IMR-90 (cell line): ENCODE results near the gene MGAT4C. TPM values are rescaled to one million over a fixed set of nuclear protein-coding genes. Genes with fewer than 3 reads are reported as not detected.
A peak's percentile ranks its signal among the peaks of the same experiment; 100 is the strongest.

Experiments used
- ATAC-seq: fragments of 200-7000 bp; cut with Tn5 transposase; 2 replicates; pipeline ENCODE4 v1.9.1; 2020; ENCODE audit warnings: low read depth, mild to moderate bottlenecking, moderate library complexity
- BruUV-seq: library from RNA; stranded (reverse); fragments of 400-500 nt; replicated peaks from 2 replicates; lab custom pipeline; 2021; lab: Mats Ljungman, UMichigan
- CTCF ChIA-PET: fragments of 300-600 bp; formaldehyde crosslinking; extraction: SDS; loops from one replicate; lab custom pipeline; 2021; ENCODE audit warnings: antibody characterized with exemption; lab: Yijun Ruan, JAX
- POLR2A ChIA-PET: fragments of 300-600 bp; sonication (Branson Sonifier 250); formaldehyde crosslinking; loops from one replicate; lab custom pipeline; 2022; ENCODE audit warnings: antibody characterized with exemption; ENCODE audit not compliant: unreplicated experiment; lab: Charles Lee
- DNase-seq: peaks from one replicate; pipeline ENCODE4 v3.0.0; 2013
- H2AFZ ChIP-seq: replicated peaks from 2 replicates; pipeline ENCODE3; 2013; ENCODE audit warnings: low read length, mild to moderate bottlenecking; ENCODE audit not compliant: poor library complexity
- H2AK5ac ChIP-seq: 2 replicates; pipeline ENCODE4 v1.6.1; 2013; ENCODE audit warnings: low read depth, low read length, inconsistent platforms
- H2AK9ac ChIP-seq: replicated peaks from 2 replicates; pipeline ENCODE3; 2013; ENCODE audit warnings: mild to moderate bottlenecking, low read depth, low read length, moderate library complexity; ENCODE audit not compliant: poor library complexity
- H2BK120ac ChIP-seq: 2 replicates; pipeline ENCODE4 v1.6.1; 2013; ENCODE audit warnings: low read depth, low read length, inconsistent platforms
- H2BK15ac ChIP-seq: 3 replicates; pipeline ENCODE4 v1.6.1; 2013; ENCODE audit warnings: low read depth, low read length, inconsistent platforms
- H2BK20ac ChIP-seq: 2 replicates; pipeline ENCODE4 v1.6.1; 2013; ENCODE audit warnings: low read depth, mild to moderate bottlenecking, inconsistent platforms, low read length, moderate library complexity
- H2BK5ac ChIP-seq: 2 replicates; pipeline ENCODE4 v1.6.1; 2013; ENCODE audit warnings: mild to moderate bottlenecking, low read depth, low read length, inconsistent platforms; ENCODE audit not compliant: poor library complexity, severe bottlenecking
- H3K14ac ChIP-seq: replicated peaks from 2 replicates; pipeline ENCODE4 v1.6.1; 2013; ENCODE audit warnings: low read depth, low read length, inconsistent platforms
- H3K18ac ChIP-seq: 2 replicates; pipeline ENCODE4 v1.6.1; 2013; ENCODE audit warnings: low read depth, low read length, control low read depth
- H3K23ac ChIP-seq: 2 replicates; pipeline ENCODE4 v1.6.1; 2013; ENCODE audit warnings: low read depth, low read length, inconsistent platforms
- H3K27ac ChIP-seq: 2 replicates; pipeline ENCODE4 v1.5.1; 2013; ENCODE audit warnings: mild to moderate bottlenecking, control low read depth, low read length; ENCODE audit not compliant: insufficient read depth
- H3K27me3 ChIP-seq: 2 replicates; pipeline ENCODE4 v1.6.1; 2013; ENCODE audit warnings: low read length; ENCODE audit not compliant: control insufficient read depth, insufficient read depth
- H3K36me3 ChIP-seq: 2 replicates; pipeline ENCODE4 v1.6.1; 2013; ENCODE audit warnings: low read length, mixed read lengths; ENCODE audit not compliant: control insufficient read depth, insufficient read depth
- H3K4ac ChIP-seq: 2 replicates; pipeline ENCODE4 v1.6.1; 2013; ENCODE audit warnings: low read depth, low read length, inconsistent platforms
- H3K4me1 ChIP-seq: 2 replicates; pipeline ENCODE4 v1.6.1; 2013; ENCODE audit warnings: low read length, mixed read lengths; ENCODE audit not compliant: control insufficient read depth, insufficient read depth
- H3K4me2 ChIP-seq: 2 replicates; pipeline ENCODE4 v1.6.1; 2013; ENCODE audit warnings: low read depth, mild to moderate bottlenecking, control low read depth, low read length, moderate library complexity
- H3K4me3 ChIP-seq: 2 replicates; pipeline ENCODE4 v1.5.1; 2013; ENCODE audit warnings: low read depth, mild to moderate bottlenecking, control low read depth, low read length, moderate library complexity; ENCODE audit not compliant: insufficient read depth
- H3K56ac ChIP-seq: 2 replicates; pipeline ENCODE4 v1.6.1; 2013; ENCODE audit warnings: low read length, inconsistent platforms; ENCODE audit not compliant: insufficient read depth; ENCODE audit errors: extremely low read depth
- H3K79me1 ChIP-seq, 2 experiments: 2 replicates each; pipeline ENCODE4 v1.6.1; 2013; ENCODE audit warnings: low read length in 2 of 2, inconsistent platforms in 1 of 2, low read depth in 1 of 2
- H3K9ac ChIP-seq: 2 replicates; pipeline ENCODE4 v1.6.1; 2013; ENCODE audit warnings: low read depth, low read length, control low read depth
- H3K9me1 ChIP-seq: 2 replicates; pipeline ENCODE4 v1.6.1; 2013; ENCODE audit warnings: low read length, inconsistent platforms; ENCODE audit not compliant: insufficient read depth
- H3K9me3 ChIP-seq: 2 replicates; pipeline ENCODE4 v1.6.1; 2013; ENCODE audit warnings: low read length; ENCODE audit not compliant: control insufficient read depth, insufficient read depth
- H4K20me1 ChIP-seq: 2 replicates; pipeline ENCODE4 v1.6.1; 2013; ENCODE audit warnings: low read length, inconsistent platforms; ENCODE audit not compliant: insufficient read depth
- H4K5ac ChIP-seq: 2 replicates; pipeline ENCODE4 v1.6.1; 2013; ENCODE audit warnings: mild to moderate bottlenecking, low read depth, low read length, control low read depth
- H4K8ac ChIP-seq, 2 experiments: 2 replicates each; pipeline ENCODE4 v1.6.1; 2013; ENCODE audit warnings: low read depth in 2 of 2, low read length in 2 of 2, control low read depth in 1 of 2, inconsistent platforms in 1 of 2
- H4K91ac ChIP-seq: 2 replicates; pipeline ENCODE4 v1.6.1; 2013; ENCODE audit warnings: low read depth, low read length, inconsistent platforms; ENCODE audit not compliant: insufficient read depth
- BHLHE40 ChIP-seq: fragments of 150-350 bp; IDR thresholded peaks from 2 replicates; pipeline ENCODE4 v1.6.1; 2016; ENCODE audit warnings: mild to moderate bottlenecking, low read depth, low read length
- CEBPB ChIP-seq: IDR thresholded peaks from 2 replicates; pipeline ENCODE4 v1.6.1; 2012; ENCODE audit warnings: low read depth, low read length, improper control_type of control experiment
- CHD1 ChIP-seq: IDR thresholded peaks from 2 replicates; pipeline ENCODE4 v1.6.1; 2012; ENCODE audit warnings: low read depth, low read length, improper control_type of control experiment
- MAFK ChIP-seq: IDR thresholded peaks from 2 replicates; pipeline ENCODE4 v1.6.1; 2012; ENCODE audit warnings: low read depth, low read length, improper control_type of control experiment
- NFE2L2 ChIP-seq: fragments of 150-350 bp; IDR thresholded peaks from 2 replicates; pipeline ENCODE4 v1.6.1; 2016; ENCODE audit warnings: low read depth, mild to moderate bottlenecking, low read length
- RFX5 ChIP-seq: IDR thresholded peaks from 2 replicates; pipeline ENCODE4 v1.8.0; 2012; ENCODE audit warnings: low read depth, mild to moderate bottlenecking, low read length, moderate library complexity
- SMC3 ChIP-seq: fragments of 150-350 bp; IDR thresholded peaks from 2 replicates; pipeline ENCODE4 v1.6.1; 2016; ENCODE audit warnings: low read depth, mild to moderate bottlenecking, antibody characterized with exemption, low read length, moderate library complexity
- whole genome bisulfite sequencing, 2 experiments: methylation state at CpG; one replicate each; pipeline versions ENCODE4 v1.1.5 to v1.1.7; 2013; ENCODE audit warnings: missing lambda C conversion rate in 2 of 2; ENCODE audit not compliant: insufficient read length in 1 of 2; ENCODE audit errors: extremely low coverage in 2 of 2; 5-methylcytosine and 5-hydroxymethylcytosine counted together
- dilution Hi-C: fragments of 300-500 bp; cut with HindIII; formaldehyde crosslinking; loops from one replicate; pipeline ENCODE4 v1.14.3; 2018; ENCODE audit warnings: low sequenced_read_pairs; ENCODE audit not compliant: unreplicated experiment
- in situ Hi-C: fragments of 300-500 bp; cut with MboI; formaldehyde crosslinking; loops from 3 replicates; pipeline ENCODE4 v1.14.3; 2019; ENCODE audit warnings: low sequenced_read_pairs, inconsistent platforms, mixed read lengths
- intact Hi-C: fragments of 100-400 bp; cut with micrococcal nuclease; formaldehyde crosslinking; loops from 2 replicates; pipeline ENCODE4 v1.10.0; 2022
- polyA plus RNA-seq, 3 experiments: library from polyadenylated mRNA; depleted of rRNA; stranded (reverse); fragments of >200 nt; gene quantifications; 2 replicates each; pipeline ENCODE4 v1.2.3, GENCODE V29; 2012; ENCODE audit warnings: low replicate concordance in 1 of 3
- total RNA-seq: library from RNA; depleted of rRNA; stranded (reverse); fragments of >200 nt; gene quantifications from 2 replicates; pipeline ENCODE4 v1.2.3, GENCODE V29; 2012
- TF ChIP-seq, protein P1 (sequence below): fragments of 150-350 bp; IDR thresholded peaks from 2 replicates; pipeline ENCODE4 v1.6.1; 2017; ENCODE audit warnings: mild to moderate bottlenecking, antibody characterized with exemption, low read length, low read depth
- TF ChIP-seq, protein P2 (sequence below): fragments of 150-350 bp; IDR thresholded peaks from 2 replicates; pipeline ENCODE4 v1.6.1; 2016; ENCODE audit warnings: low read depth, mild to moderate bottlenecking, low read length, moderate library complexity, borderline replicate concordance

Gene MGAT4C
- total and polyA plus RNA-seq, 2 of the 4 experiments (the other 2 are of a cell fraction) = not detected

DNA sequence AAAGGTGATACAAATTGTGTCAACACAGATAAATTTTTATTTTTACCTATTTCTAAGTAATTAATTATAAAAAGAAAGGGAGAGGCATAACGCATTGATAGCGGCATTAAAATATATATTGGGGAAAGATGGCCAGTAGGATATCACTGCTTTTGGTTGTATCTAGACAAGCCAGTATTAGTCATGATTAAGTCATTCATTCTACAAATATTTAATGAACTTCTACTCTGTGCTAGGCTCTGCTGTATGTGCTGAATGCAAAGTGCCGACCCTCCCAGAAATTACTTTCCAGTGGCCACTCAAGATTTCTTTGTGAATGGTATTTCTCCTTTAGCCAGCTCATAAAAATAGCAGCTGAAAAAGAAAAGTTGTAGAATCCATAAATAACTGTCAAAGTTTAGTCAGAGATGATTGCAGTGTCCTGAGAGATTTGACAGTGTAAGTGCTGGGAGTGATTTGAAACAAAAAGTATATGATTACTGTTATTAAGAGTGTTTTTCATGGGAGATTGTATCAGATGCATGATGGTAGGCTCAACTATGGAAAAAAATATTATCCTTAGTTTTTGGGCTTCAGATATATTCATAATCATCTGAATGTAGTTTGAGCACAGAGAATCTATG lies 133.2 kb downstream of the MGAT4C start:
- ChIA-PET CTCF (no interaction called here), POLR2A (no interaction called here)
- H3K56ac ChIP-seq = no peak overlapping the region
- H3K9me3 ChIP-seq = no peaks in the 10 kb centered on the region
- TF ChIP-seq RFX5 = no peak
- TF ChIP-seq CEBPB = no peak
- TF ChIP-seq NFE2L2 = no peak
- TF ChIP-seq SMC3 = no peak
- no peak for TF ChIP-seq CHD1
- TF ChIP-seq, protein P1, sequence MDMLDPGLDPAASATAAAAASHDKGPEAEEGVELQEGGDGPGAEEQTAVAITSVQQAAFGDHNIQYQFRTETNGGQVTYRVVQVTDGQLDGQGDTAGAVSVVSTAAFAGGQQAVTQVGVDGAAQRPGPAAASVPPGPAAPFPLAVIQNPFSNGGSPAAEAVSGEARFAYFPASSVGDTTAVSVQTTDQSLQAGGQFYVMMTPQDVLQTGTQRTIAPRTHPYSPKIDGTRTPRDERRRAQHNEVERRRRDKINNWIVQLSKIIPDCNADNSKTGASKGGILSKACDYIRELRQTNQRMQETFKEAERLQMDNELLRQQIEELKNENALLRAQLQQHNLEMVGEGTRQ = no peak
- TF ChIP-seq BHLHE40 = no peak
- TF ChIP-seq, protein P2, sequence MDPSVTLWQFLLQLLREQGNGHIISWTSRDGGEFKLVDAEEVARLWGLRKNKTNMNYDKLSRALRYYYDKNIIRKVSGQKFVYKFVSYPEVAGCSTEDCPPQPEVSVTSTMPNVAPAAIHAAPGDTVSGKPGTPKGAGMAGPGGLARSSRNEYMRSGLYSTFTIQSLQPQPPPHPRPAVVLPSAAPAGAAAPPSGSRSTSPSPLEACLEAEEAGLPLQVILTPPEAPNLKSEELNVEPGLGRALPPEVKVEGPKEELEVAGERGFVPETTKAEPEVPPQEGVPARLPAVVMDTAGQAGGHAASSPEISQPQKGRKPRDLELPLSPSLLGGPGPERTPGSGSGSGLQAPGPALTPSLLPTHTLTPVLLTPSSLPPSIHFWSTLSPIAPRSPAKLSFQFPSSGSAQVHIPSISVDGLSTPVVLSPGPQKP = no peak
- no peak for TF ChIP-seq MAFK
- ATAC-seq = peak; percentile 81
- no peaks in the 10 kb centered on the region for H3K79me1 ChIP-seq
- no peak overlapping the region for H3K4ac ChIP-seq
- no peak overlapping the region for H2AFZ ChIP-seq
- no peaks in the 10 kb centered on the region for H3K27me3 ChIP-seq
- H3K23ac ChIP-seq = no peak overlapping the region
- peak; percentile 2 for DNase-seq
- H3K9me1 ChIP-seq = no peaks in the 10 kb centered on the region
- no peak overlapping the region for H3K27ac ChIP-seq
- no CpG with 5 or more reads among the region's 3 CpGs for WGBS, 2 experiments
- no TSS peak for BruUV-seq
- H2BK120ac ChIP-seq = no peak overlapping the region
- in situ Hi-C loops (no loop called here), intact Hi-C loops (no loop called here), dilution Hi-C loops (no loop called here)
- H2BK15ac ChIP-seq = no peak overlapping the region
- no peak overlapping the region for H2BK5ac ChIP-seq
- no peaks in the 10 kb centered on the region for H3K4me1 ChIP-seq
- no peak overlapping the region for H4K8ac ChIP-seq
- H4K91ac ChIP-seq = no peak overlapping the region
- H3K9ac ChIP-seq = no peak overlapping the region
- no peak overlapping the region for H3K18ac ChIP-seq
- no peaks in the 10 kb centered on the region for H4K20me1 ChIP-seq
- no peak overlapping the region for H2BK20ac ChIP-seq
- no peak overlapping the region for H2AK9ac ChIP-seq
- no peaks in the 10 kb centered on the region for H3K36me3 ChIP-seq
- no peak overlapping the region for H3K14ac ChIP-seq
- no peak overlapping the region for H4K5ac ChIP-seq
- no peak overlapping the region for H2AK5ac ChIP-seq
- H3K4me2 ChIP-seq = no peak overlapping the region
- H3K4me3 ChIP-seq = no peak overlapping the region
